HG03439 (cell line): Measurements from ENCODE around the gene ST3GAL3.

ENCODE experiments used
- ATAC-seq: cut with Tn5 transposase; IDR thresholded peaks from one replicate; pipeline ENCODE4 v1.9.1; 2021; ENCODE audit warnings: mild to moderate bottlenecking, moderate library complexity; ENCODE audit not compliant: unreplicated experiment

Gene ST3GAL3

GRCh38 chr1:43847290-43847689 lies 140.0 kb downstream of the ST3GAL3 start:
- ATAC-seq = no peak

- no peak for ATAC-seq
These were observed 140.5 kb downstream of the ST3GAL3 start for GRCh38 chr1:43847882-43848281.

DNA sequence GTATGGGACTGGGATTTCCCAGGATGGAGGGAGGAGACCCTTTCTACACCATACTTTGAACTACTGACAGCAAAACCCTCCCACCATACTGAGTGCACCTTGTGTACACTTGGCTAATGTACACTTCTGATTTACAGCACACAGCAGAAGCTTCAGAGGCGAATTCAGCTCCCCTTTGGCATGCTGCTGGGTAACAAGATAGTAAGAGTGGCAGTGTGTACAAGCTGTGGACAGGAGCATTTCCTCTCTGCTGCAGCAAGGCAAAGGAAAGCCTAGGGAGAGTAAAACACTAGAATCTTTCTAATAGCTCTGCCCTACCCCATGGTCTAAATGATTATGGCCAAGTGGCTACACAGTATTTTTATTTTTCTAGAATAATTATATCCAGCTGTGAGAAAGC lies 142.3 kb downstream of the ST3GAL3 start:
- ATAC-seq = no peak

GRCh38 chr1:43850591-43851233 lies 143.4 kb downstream of the ST3GAL3 start:
- ATAC-seq = no peak

DNA sequence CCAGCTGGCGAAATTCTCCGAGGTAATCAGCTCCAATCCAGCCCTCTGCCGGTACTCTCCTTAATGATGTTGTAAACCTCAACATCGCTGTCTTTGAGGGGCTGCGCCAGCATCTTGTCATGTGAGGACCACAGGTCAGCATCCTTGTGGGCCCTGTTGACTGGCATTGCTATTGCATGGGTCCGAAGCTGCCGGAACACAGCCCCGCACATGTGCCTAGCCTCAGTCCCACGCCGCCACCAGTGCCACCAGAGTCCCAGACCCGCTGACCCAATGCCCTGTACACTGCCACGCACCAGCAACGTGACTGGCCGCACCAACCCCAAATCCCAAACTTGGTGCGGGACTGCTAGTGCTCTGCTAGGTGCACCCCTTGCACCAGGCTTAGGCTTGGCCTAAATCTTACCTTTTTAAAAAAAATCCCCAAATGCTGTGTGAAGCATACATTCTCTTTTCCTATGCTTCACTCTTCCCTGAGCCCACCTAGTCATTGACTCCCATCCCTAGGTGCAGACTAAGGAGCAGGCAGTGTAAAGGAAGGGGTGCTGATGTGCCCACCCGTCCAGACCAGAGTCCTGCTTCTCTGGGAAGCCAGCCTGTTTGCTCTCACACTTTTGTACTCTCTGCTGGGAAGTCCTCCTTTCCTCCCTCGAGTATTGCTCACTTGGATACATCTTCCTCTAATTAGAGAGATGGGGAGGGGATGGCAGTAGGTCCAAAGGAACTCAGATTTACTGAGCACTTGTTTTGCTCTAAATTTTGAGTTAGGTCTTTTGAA lies 144.4 kb downstream of the ST3GAL3 start:
- no peak for ATAC-seq

DNA sequence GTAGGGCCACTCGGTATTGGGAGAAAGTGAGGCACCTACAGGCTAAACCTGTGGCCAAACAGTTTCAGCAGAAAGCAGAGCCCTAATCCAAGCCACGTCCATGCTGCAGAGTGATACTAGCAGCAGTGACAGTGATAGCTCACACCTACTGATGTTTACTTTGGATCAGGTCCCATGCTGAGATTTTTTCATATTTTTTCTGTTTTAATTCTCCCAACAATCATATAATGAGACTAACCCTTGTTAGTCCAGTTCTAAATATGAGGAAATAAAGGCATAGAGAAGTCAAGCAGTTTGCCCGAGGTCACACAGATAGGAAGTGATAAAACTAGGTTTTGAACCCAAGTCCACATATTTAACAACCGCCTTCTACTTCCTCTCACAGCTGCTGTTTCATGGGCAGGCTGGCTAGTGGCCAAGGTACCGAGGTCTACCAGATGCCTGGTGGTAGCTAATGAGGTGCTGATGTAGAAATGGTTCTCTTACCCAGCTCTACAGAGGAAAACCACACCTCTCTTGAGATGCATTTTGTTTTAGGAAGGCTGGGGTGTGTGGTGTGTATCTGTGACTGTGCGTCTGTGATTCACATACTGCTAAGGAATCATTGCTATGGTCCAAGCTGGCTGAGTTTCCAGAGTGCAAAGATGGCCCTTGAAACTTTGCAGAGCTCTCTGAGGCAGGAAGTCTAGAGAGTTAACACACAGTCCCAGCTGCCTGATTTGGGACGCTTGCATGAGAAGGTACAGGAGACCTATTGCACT lies 146.0 kb downstream of the ST3GAL3 start:
- no peak for ATAC-seq

GRCh38 chr1:43854473-43854872 lies 147.1 kb downstream of the ST3GAL3 start:
- no peak for ATAC-seq

DNA sequence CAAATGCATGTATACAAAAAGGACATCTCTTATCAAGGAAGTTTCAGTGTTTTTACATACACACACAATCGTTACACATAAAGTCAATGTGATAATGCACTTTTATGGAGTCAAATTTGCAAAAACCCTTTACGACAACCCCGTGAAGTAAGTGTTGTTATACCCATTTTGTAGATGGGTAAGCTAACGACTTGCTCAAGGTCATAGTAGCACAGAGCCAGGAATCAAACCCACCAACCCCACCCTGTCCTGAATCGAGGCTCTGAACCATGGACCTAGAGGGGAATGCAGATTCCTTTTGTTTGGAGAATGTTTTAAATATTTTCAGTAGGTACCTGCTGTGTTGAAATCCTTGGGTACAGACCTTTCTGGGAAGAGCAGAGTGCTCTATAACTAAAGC lies 148.9 kb downstream of the ST3GAL3 start:
- no peak for ATAC-seq

- no peak for ATAC-seq
These were observed 149.8 kb downstream of the ST3GAL3 start for GRCh38 chr1:43857163-43857562.

DNA sequence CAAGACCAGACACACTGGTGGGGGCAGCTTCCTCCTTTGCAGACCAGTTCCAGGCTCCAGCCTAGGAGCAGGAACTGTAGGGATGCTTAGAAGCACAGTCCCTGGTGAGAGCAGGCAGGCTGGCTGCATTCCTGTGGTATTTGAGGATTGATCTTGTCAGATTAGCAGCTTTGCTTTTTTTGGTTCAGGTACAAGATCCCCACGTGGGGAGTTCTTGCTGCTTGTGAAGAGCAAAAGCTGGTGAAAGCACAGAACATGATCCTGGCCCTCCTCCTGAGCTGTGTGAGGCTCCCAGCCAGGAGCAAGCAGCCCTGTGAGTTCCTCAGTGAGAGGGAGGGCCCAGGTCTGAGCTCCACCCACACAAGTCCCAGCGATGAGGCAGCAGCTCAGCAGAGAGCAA lies 151.0 kb downstream of the ST3GAL3 start:
- no peak for ATAC-seq

DNA sequence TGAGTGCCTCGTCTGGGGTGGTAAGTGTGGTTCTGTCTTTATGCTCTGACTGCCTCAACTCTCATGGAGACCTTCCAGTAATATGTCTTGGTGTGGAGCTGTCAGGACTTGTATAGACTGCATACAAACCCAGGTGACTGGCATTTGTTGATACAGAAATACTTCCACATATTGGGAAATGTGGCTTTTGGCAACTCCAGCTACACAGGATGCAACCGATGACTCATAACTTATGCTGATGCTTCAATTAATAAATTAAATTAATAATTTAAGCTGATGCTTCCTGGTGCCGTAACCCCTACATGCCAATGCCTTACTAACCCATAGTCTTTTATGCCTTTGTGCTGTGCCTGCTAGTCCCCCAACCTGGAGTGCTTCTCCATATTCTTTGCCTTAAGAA lies 154.0 kb downstream of the ST3GAL3 start:
- ATAC-seq = no peak

- no peak for ATAC-seq
These were observed 154.8 kb downstream of the ST3GAL3 start for GRCh38 chr1:43861988-43862735.

GRCh38 chr1:43864111-43865045 lies 157.0 kb downstream of the ST3GAL3 start:
- no peak for ATAC-seq

- ATAC-seq = no peak
These were observed 158.9 kb downstream of the ST3GAL3 start for GRCh38 chr1:43866201-43866600.

- no peak for ATAC-seq
These were observed 160.8 kb downstream of the ST3GAL3 start for GRCh38 chr1:43867976-43868740.

DNA sequence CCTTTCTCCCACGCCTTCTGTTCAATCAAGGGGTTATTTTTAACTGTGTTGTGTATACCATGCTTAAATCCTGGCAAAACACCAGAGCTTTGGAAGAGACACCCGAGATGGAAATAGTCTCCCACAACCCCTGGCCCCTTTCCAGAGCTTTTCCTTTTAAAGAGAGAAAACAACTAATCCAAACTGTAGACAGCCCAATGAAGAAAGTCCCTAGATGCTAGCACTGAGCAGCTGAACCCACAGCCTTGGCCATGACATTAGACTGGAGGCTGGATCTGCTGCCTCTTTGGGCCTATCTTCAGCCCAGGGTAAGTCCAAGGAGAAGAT lies 161.4 kb downstream of the ST3GAL3 start:
- no peak for ATAC-seq

GRCh38 chr1:43870306-43870705 lies 163.0 kb downstream of the ST3GAL3 start:
- ATAC-seq = no peak

DNA sequence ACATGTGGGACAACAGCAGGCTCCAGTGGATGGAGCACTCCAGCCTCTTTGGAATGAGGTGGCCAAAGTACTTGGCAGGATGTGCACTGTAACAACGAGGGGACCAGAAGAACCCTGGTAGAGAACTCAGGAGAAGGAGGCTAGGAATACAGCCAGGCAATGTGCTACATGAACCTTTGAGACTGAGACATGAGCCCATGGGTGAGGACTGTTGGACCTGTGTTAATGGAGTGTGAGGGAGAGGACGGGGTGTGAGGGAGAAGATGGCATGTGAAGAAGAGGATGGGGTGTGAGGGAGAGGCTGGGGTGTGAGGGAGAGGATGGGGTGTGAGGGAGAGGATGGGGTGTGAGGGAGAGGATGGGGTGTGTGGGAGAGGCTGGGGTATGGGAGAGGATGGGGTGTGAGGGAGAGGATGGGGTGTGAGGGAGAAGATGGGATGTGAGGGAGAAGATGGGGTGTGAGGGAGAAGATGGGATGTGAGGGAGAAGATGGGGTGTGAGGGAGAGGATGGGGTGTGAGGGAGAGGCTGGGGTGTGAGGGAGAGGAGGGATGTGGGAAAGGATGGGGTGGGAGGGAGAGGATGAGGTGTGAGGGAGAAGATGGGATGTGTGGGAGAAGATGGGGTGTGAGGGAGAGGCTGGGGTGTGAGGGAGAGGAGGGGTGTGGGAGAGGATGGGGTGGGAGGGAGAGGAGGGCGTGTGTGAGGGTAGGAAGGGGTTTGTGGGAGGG lies 164.0 kb downstream of the ST3GAL3 start:
- no peak for ATAC-seq

- ATAC-seq = no peak
These were observed 164.9 kb downstream of the ST3GAL3 start for GRCh38 chr1:43872280-43872679.
